Choroid plexus epithelial cell (primary cell): Measurements from ENCODE around the gene COQ8B.

ENCODE experiments used
- DNase-seq: peaks from one replicate; pipeline ENCODE4 v3.0.0-alpha.2; 2010; ENCODE audit warnings: low read depth
- H3K4me3 ChIP-seq: 2 replicates; pipeline ENCODE4 v1.5.1; 2011; ENCODE audit warnings: low read depth, mild to moderate bottlenecking, control low read depth, low read length, moderate library complexity
- CTCF ChIP-seq: conservative IDR thresholded peaks from 2 replicates; pipeline ENCODE4 v1.5.1; 2011; ENCODE audit warnings: low read depth, mild to moderate bottlenecking, control low read depth, inconsistent platforms, low read length, moderate library complexity

Gene COQ8B

GRCh38 chr19:40681039-40681438, 35.6 kb downstream of the COQ8B start:
- no peak for TF ChIP-seq CTCF
- no peak overlapping the region for H3K4me3 ChIP-seq
- no peak for DNase-seq

- TF ChIP-seq CTCF, result no peak
- no peak for DNase-seq
These were observed 39.5 kb downstream of the COQ8B start for GRCh38 chr19:40677156-40677555.

GRCh38 chr19:40674291-40674690, 42.4 kb downstream of the COQ8B start:
- TF ChIP-seq CTCF, result no peak
- peak; percentile 56 for DNase-seq
- H3K4me3 ChIP-seq, result no peak overlapping the region

More at GRCh38 chr19:40677156-40677555, 39.5 kb downstream of the COQ8B start:
- H3K4me3 ChIP-seq, result no peak overlapping the region

- DNase-seq, result no peak
- no peak overlapping the region for H3K4me3 ChIP-seq
- no peak for TF ChIP-seq CTCF
These were observed 43.3 kb downstream of the COQ8B start for GRCh38 chr19:40673397-40673796.

- TF ChIP-seq CTCF, result no peak
- no peak overlapping the region for H3K4me3 ChIP-seq
- DNase-seq, result no peak
These were observed 44.0 kb downstream of the COQ8B start for GRCh38 chr19:40672573-40673299.

- TF ChIP-seq CTCF, result no peak
- no peak overlapping the region for H3K4me3 ChIP-seq
- DNase-seq, result no peak
These were observed 44.6 kb downstream of the COQ8B start for GRCh38 chr19:40672038-40672437.

- DNase-seq, result no peak
- no peak overlapping the region for H3K4me3 ChIP-seq
- no peak for TF ChIP-seq CTCF
These were observed 45.3 kb downstream of the COQ8B start for GRCh38 chr19:40671404-40671803.
